HEK293 (cell line): ENCODE measurements around the gene CCDC178.

Experiments
- CTCF ChIA-PET: fragments of 350-600 bp; formaldehyde crosslinking; extraction: SDS; loops from one replicate; lab custom pipeline; 2021; ENCODE audit warnings: antibody characterized with exemption; lab: Yijun Ruan, JAX
- POLR2A ChIA-PET: fragments of 300-600 bp; formaldehyde crosslinking; extraction: SDS; loops from one replicate; lab custom pipeline; 2020; ENCODE audit warnings: antibody characterized with exemption, inconsistent platforms; lab: Yijun Ruan, JAX
- H3K27ac ChIP-seq: fragments of 200-500 bp; sonication (Bioruptor generic); 2 replicates; pipeline ENCODE4 v1.5.1; 2014; ENCODE audit warnings: low read depth, low read length, control low read depth, inconsistent platforms; ENCODE audit errors: extremely low read depth
- H3K36me3 ChIP-seq, 2 experiments: fragments of 200-500 bp in 1 of 2; sonication (Bioruptor generic) in 1 of 2; 1 replicate in 1 of 2; 2 replicates in 1 of 2; pipeline ENCODE4 v1.5.1; 2014 to 2017; ENCODE audit warnings: inconsistent platforms in 2 of 2, low read length in 2 of 2; ENCODE audit not compliant: control insufficient read depth in 2 of 2, insufficient read depth in 1 of 2
- H3K4me1 ChIP-seq: fragments of 200-500 bp; sonication (Bioruptor generic); 2 replicates; pipeline ENCODE4 v1.5.1; 2014; ENCODE audit warnings: mild to moderate bottlenecking, low read length, inconsistent platforms; ENCODE audit not compliant: control insufficient read depth, insufficient read depth
- H3K4me3 ChIP-seq: 2 replicates; pipeline ENCODE4 v1.5.1; 2011; ENCODE audit warnings: low read depth, mild to moderate bottlenecking, control low read depth, low read length, moderate library complexity
- H3K9me3 ChIP-seq: fragments of 200-500 bp; sonication (Bioruptor generic); 2 replicates; pipeline ENCODE4 v1.5.1; 2014; ENCODE audit warnings: low read depth, low read length, inconsistent platforms; ENCODE audit not compliant: control insufficient read depth, insufficient read depth
- ELK4 ChIP-seq: IDR thresholded peaks from 2 replicates; pipeline ENCODE4 v1.6.1; 2011; ENCODE audit warnings: mild to moderate bottlenecking, low read depth, low read length, borderline replicate concordance
- GLIS1 ChIP-seq: fragments of 450-650 bp; formaldehyde crosslinking; IDR thresholded peaks from 2 replicates; pipeline ENCODE4 v1.5.1; 2016; ENCODE audit warnings: missing biosample characterization, missing genetic modification characterization
- GLIS2 ChIP-seq: fragments of 450-650 bp; formaldehyde crosslinking; IDR thresholded peaks from 2 replicates; pipeline ENCODE4 v1.5.1; 2016; ENCODE audit warnings: missing biosample characterization, missing genetic modification characterization
- HIC1 ChIP-seq: fragments of 450-650 bp; formaldehyde crosslinking; IDR thresholded peaks from 2 replicates; pipeline ENCODE4 v1.5.1; 2016; ENCODE audit warnings: missing biosample characterization, missing genetic modification characterization
- KLF7 ChIP-seq: fragments of 450-650 bp; formaldehyde crosslinking; IDR thresholded peaks from 2 replicates; pipeline ENCODE4 v1.5.1; 2016; ENCODE audit warnings: missing biosample characterization, missing genetic modification characterization, borderline replicate concordance
- OSR2 ChIP-seq: fragments of 450-650 bp; formaldehyde crosslinking; IDR thresholded peaks from 2 replicates; pipeline ENCODE4 v1.5.1; 2016; ENCODE audit warnings: missing biosample characterization, missing genetic modification characterization
- PRDM2 ChIP-seq: fragments of 450-650 bp; formaldehyde crosslinking; IDR thresholded peaks from 2 replicates; pipeline ENCODE4 v1.5.1; 2016; ENCODE audit warnings: missing biosample characterization, missing genetic modification characterization, borderline replicate concordance
- RBAK ChIP-seq: fragments of 450-650 bp; formaldehyde crosslinking; IDR thresholded peaks from 2 replicates; pipeline ENCODE4 v1.5.1; 2016; ENCODE audit warnings: missing biosample characterization, missing genetic modification characterization
- TCF7L2 ChIP-seq: IDR thresholded peaks from 2 replicates; pipeline ENCODE4 v1.6.1; 2011; ENCODE audit warnings: low read depth, mild to moderate bottlenecking, inconsistent platforms, low read length, moderate library complexity, borderline replicate concordance
- TRIM28 ChIP-seq: IDR thresholded peaks from 2 replicates; pipeline ENCODE4 v1.6.1; 2011; ENCODE audit warnings: low read length, control low read depth, borderline replicate concordance
- ZNF23 ChIP-seq: fragments of 450-650 bp; formaldehyde crosslinking; IDR thresholded peaks from 2 replicates; pipeline ENCODE4 v1.5.1; 2016; ENCODE audit warnings: missing biosample characterization, missing genetic modification characterization, borderline replicate concordance
- ZNF404 ChIP-seq: fragments of 450-650 bp; formaldehyde crosslinking; IDR thresholded peaks from 2 replicates; pipeline ENCODE4 v1.5.1; 2017; ENCODE audit warnings: missing biosample characterization, missing genetic modification characterization
- ZNF449 ChIP-seq: fragments of 450-650 bp; formaldehyde crosslinking; IDR thresholded peaks from 2 replicates; pipeline ENCODE4 v1.5.1; 2017; ENCODE audit warnings: missing biosample characterization, mild to moderate bottlenecking, missing genetic modification characterization, moderate library complexity
- ZNF610 ChIP-seq: fragments of 450-650 bp; formaldehyde crosslinking; IDR thresholded peaks from 2 replicates; pipeline ENCODE4 v1.5.1; 2016; ENCODE audit warnings: missing biosample characterization, missing genetic modification characterization, borderline replicate concordance
- ZNF621 ChIP-seq: fragments of 450-650 bp; formaldehyde crosslinking; IDR thresholded peaks from 2 replicates; pipeline ENCODE4 v1.5.1; 2017; ENCODE audit warnings: missing biosample characterization, missing genetic modification characterization
- ZNF629 ChIP-seq: fragments of 450-650 bp; formaldehyde crosslinking; IDR thresholded peaks from 2 replicates; pipeline ENCODE4 v1.5.1; 2017; ENCODE audit warnings: missing biosample characterization, missing genetic modification characterization
- ZNF707 ChIP-seq: fragments of 450-650 bp; formaldehyde crosslinking; IDR thresholded peaks from 2 replicates; pipeline ENCODE4 v1.5.1; 2016; ENCODE audit warnings: missing biosample characterization, missing genetic modification characterization
- ZNF76 ChIP-seq: fragments of 450-650 bp; formaldehyde crosslinking; IDR thresholded peaks from 2 replicates; pipeline ENCODE4; 2016; ENCODE audit warnings: low read depth, missing biosample characterization, missing genetic modification characterization, borderline replicate concordance
- ZNF843 ChIP-seq: fragments of 450-650 bp; formaldehyde crosslinking; IDR thresholded peaks from 2 replicates; pipeline ENCODE4 v1.5.1; 2016; ENCODE audit warnings: missing biosample characterization, missing genetic modification characterization

Gene CCDC178

GRCh38 chr18:33020877-33021276 is 419.6 kb downstream of the CCDC178 start (continued):
- TF ChIP-seq HIC1 (no peak), ZNF707 (tag by site-specific recombination) (no peak)

GRCh38 chr18:33014060-33014796 is 426.3 kb downstream of the CCDC178 start:
- POLR2A ChIA-PET, result no interaction called here
- Histone ChIP-seq H3K4me3 (no peak overlapping the region), H3K9me3 (no peaks in the 10 kb centered on the region)

GRCh38 chr18:33010149-33010548 is 430.4 kb downstream of the CCDC178 start:
- Histone ChIP-seq H3K36me3 (no peaks in the 10 kb centered on the region), H3K27ac (no peak overlapping the region), H3K9me3 (no peaks in the 10 kb centered on the region), H3K4me3 (no peak overlapping the region), H3K4me1 (no peaks in the 10 kb centered on the region; the same call in 1 of the 2 replicates)
- POLR2A ChIA-PET, result no interaction called here
- CTCF ChIA-PET, result interaction anchor here (0.6 kb wide), 1 partner anchor 53 kb away, joined by 3 read pairs; no protein-coding TSS in a partner anchor
- TF ChIP-seq ELK4 (no peak), GLIS1 (no peak), ZNF23 (tag by site-specific recombination) (no peak), ZNF629 (tag by site-specific recombination) (no peak), RBAK (tag by site-specific recombination) (no peak), OSR2 (no peak), ZNF843 (no peak), GLIS2 (tag by site-specific recombination) (no peak)

More at GRCh38 chr18:33014060-33014796, 426.3 kb downstream of the CCDC178 start:
- Histone ChIP-seq H3K27ac (no peak overlapping the region), H3K36me3 (no peaks in the 10 kb centered on the region)
- CTCF ChIA-PET, result interaction anchor here (0.6 to 0.7 kb wide), 2 partner anchors 240 to 1302 kb away, joined by 3 to 5 read pairs; no protein-coding TSS in a partner anchor
- no peak for TF ChIP-seq KLF7 (tag by site-specific recombination)
- peak; percentile 54; the same call in 1 of the 2 replicates for TF ChIP-seq TCF7L2
- peak; percentile 28; the same call in 1 of the 2 replicates for TF ChIP-seq TRIM28
- TF ChIP-seq, all 188 proteins: peak for 2
- no peaks in the 10 kb centered on the region; the same call in 1 of the 2 replicates for H3K4me1 ChIP-seq

GRCh38 chr18:32998921-32999320 is 441.6 kb downstream of the CCDC178 start:
- ChIA-PET POLR2A (no interaction called here), CTCF (interaction anchor here (0.6 kb wide), 1 partner anchor 67 kb away, joined by 3 read pairs; no protein-coding TSS in a partner anchor)
- H3K27ac ChIP-seq, result no peak overlapping the region
- no peak overlapping the region for H3K4me3 ChIP-seq
- H3K9me3 ChIP-seq, result no peaks in the 10 kb centered on the region
- no peaks in the 10 kb centered on the region for H3K36me3 ChIP-seq
- no peaks in the 10 kb centered on the region for H3K4me1 ChIP-seq
- no peak for TF ChIP-seq ZNF404 (tag by site-specific recombination)
- no peak for TF ChIP-seq ZNF610 (tag by site-specific recombination)
- TF ChIP-seq PRDM2 (tag by site-specific recombination), result no peak
- no peak for TF ChIP-seq ZNF621 (tag by site-specific recombination)
- TF ChIP-seq ZNF76, result no peak
- TF ChIP-seq ZNF449, result no peak
